ENCODE measurements around the gene BMPR1B.
"Not testable (repeated sequence)": the region's sequence is repeated elsewhere in the genome, so short reads cannot be mapped to it uniquely, and the experiment has no call there.

The BMPR1B gene

DNA sequence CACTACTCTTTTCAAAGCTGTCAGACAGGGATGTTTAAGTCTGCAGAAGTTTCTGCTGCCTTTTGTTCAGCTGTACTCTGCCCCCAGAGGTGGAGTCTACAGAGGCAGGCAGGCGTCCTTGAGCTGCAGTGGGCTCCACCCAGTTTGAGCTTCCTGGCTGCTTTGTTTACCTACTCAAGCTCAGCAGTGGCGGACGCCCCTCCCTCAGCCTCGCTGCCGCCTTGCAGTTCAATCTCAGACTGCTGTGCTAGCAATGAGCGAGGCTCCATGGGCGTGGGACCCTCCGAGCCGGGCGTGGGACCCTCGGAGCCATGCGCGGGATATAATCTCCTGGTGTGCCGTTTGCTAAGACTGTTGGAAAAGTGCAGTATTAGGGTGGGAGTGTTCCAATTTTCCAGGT, 381.7 kb downstream of the BMPR1B start:
- not testable (repeated sequence) for DNase-seq (ENCODE audit: low read depth in 2 of 2)

GRCh38 chr4:95141361-95141760, 383.6 kb downstream of the BMPR1B start:
- DNase-seq (ENCODE audit: low read depth in 2 of 2): no peak

DNA sequence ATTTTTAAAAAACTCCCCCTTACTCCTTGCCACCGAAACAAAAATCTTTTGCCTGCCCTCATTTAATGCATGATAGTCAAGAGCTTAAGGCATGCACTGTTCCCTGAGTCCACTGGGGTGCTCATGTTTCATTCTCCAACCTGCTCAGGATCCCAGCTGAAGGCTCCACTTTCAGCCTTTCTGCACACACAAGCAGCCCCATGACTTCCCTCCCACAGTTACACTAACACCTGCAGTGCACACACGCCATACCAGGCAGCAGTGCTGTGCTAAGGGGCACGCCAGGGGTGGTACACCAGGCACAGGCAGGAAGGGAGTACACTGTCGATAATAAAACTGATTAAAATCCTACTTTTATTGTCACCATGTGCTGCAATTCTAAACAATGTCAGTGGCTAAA, 385.2 kb downstream of the BMPR1B start:
- no peak for DNase-seq (ENCODE audit: low read depth in 2 of 2)

- no peak for DNase-seq (ENCODE audit: low read depth in 2 of 2)
These were observed 393.5 kb downstream of the BMPR1B start for GRCh38 chr4:95151255-95151654.

DNA sequence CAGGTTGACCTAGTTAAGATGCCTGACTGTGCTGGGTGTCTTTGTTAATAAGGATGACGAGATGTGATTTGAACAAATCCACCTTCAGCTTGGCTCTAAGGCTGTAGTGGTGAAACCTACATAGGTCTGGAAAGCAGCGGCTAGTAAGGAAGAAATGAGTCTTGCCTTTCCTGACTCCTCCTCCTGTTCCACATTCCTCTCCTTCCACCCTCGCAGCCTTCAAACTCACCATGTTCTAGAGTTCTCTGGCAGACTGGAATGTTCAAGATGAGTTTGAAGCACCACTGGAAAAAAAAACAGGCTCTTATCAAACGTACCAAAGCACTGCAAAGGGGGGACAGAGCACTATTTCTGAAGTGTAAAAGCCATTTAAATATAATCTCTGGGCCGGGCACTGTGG, 395.4 kb downstream of the BMPR1B start:
- DNase-seq (ENCODE audit: low read depth in 2 of 2): no peak

DNA sequence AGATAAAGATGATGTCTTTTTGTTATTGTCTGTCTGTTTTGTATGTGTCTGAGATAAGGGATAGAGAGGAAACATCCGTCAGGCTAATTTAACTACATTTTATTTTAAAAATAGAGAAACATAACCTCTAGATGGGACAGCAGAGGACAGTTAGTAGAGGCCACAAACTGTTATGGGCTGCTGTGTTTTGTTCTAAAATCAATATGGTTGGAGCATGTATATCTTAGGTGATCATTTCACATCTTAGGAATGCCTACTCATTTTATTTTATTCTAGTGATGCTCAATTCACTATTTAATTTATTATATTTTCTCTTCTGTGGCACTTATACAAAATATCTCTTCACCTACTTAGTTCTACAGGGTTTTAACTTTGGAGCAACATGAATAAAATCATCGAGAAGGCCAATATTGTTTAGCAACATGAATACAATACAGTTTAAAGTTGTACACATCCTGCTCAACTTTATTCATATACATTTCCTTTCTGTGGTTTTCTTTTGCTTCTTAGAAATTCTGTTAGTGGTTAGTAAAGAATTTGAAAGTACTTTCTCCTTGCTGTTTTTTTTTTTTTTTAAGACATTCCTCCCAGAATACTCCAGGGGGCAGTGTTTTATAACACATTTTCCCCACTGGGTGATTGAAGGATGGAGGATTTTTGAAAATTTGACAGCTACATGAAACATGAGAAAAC, 398.1 kb downstream of the BMPR1B start:
- no peak for DNase-seq (ENCODE audit: low read depth in 2 of 2)

- no peak for DNase-seq (ENCODE audit: low read depth in 2 of 2)
These were observed 398.7 kb downstream of the BMPR1B start for GRCh38 chr4:95156452-95156765.

- DNase-seq (ENCODE audit: low read depth in 2 of 2): no peak
These were observed 399.8 kb downstream of the BMPR1B start for GRCh38 chr4:95157596-95157995.

DNA sequence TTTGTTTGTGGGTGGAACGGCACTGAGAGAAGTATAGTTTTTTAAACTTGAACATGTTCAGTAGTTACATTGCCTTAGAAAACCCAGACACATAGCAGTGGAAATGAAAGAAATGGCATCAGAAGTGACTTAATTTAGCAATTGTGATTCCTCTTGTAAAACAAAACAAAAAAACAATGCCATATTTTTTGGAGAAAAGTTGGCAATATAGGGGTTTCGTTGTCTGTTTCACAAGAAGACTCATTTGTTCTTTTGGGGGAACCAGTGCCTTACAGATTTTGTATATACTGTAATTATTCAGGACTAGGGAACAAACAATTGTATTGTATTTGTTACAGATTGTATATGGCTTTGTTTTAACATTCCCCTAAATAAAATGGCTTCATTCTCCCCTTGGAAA, 400.3 kb downstream of the BMPR1B start:
- DNase-seq (ENCODE audit: low read depth in 2 of 2): no peak

DNA sequence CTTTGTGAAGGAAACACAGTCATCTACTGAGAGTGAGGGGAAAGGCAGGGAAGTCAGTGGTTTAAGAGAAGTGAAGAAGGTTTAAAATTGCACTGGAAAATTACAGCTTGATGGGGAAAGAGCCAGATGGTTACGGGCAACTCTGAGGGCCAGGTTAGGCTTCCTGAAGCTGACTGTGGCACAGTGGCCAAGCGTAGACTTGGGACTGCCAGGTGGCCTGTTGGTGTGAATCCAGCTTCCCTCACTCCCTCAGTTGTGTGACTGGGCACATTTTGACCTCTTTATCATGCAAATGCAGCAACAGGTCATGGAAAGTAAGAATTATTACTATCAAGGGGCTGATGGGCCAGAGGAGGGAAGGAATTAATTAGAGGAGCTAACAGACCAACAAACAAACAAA, 400.9 kb downstream of the BMPR1B start:
- DNase-seq (ENCODE audit: low read depth in 2 of 2): no peak

DNA sequence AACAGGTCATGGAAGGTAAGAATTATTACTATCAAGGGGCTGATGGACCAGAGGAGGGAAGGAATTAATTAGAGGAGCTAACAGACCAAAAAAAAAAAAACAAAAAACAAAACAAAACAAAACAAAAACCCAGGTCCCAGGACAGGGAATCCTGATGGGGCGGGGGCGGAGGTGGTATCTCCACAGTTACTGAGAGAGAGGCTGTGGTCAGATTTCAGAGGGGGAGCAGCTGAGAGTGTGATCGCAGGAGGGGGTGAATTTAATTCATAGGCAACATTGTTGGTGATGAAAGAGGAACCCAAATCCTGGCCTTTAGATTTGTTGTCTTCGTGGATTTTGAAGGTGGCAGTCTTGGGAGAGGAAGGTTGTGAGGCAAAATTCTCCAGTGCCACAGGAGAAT, 401.6 kb downstream of the BMPR1B start:
- no peak for DNase-seq (ENCODE audit: low read depth in 2 of 2)

- DNase-seq (ENCODE audit: low read depth in 2 of 2): no peak
These were observed 404.2 kb downstream of the BMPR1B start for GRCh38 chr4:95161781-95162469.

- no peak for DNase-seq (ENCODE audit: low read depth in 2 of 2)
These were observed 405.1 kb downstream of the BMPR1B start for GRCh38 chr4:95162867-95163266.

- no peak for DNase-seq (ENCODE audit: low read depth in 2 of 2)
These were observed 408.3 kb downstream of the BMPR1B start for GRCh38 chr4:95165926-95166524.

- DNase-seq (ENCODE audit: low read depth in 2 of 2): no peak
These were observed 410.1 kb downstream of the BMPR1B start for GRCh38 chr4:95167805-95168204.

DNA sequence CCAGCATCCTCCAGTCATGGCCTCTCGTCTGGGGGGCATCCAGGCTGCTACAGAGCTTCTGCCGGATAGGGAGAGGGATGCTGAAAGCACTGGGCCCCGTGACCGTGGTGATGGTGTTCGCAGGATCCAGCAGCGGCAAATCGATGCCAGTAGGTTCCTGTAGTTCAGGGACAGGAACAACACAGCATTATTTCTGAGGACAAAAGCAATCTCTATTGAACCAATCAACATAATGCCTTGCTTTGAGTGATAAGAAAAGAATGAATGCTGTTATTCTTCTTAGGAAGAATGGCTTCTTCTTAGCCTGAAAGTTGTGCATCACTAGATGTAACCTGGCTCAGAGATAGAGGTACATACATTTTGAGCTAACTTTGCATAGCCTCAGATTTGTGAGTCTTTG, 412.4 kb downstream of the BMPR1B start:
- no peak for DNase-seq (ENCODE audit: low read depth in 2 of 2)

- not testable (repeated sequence) for DNase-seq (ENCODE audit: low read depth in 2 of 2)
These were observed 413.6 kb downstream of the BMPR1B start for GRCh38 chr4:95171377-95171776.

DNA sequence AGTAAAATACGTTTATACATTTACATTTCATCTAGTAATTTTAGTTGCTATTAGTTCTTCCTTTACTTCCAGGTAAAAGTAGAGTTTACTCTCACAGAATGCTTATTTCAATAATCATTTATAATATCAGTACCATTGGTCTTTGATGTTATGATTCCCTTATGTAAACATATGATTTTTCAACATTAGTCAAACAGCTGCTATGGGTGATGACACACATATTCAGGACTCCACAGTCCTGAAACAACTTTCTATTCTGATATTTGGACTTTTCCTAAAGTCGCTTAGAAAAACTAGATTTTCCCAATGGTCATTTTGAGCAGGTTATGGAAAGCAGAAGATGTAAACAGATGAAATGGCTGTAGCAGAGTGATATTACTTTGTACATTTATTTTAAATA, 421.2 kb downstream of the BMPR1B start:
- DNase-seq (ENCODE audit: low read depth in 2 of 2): no peak

DNA sequence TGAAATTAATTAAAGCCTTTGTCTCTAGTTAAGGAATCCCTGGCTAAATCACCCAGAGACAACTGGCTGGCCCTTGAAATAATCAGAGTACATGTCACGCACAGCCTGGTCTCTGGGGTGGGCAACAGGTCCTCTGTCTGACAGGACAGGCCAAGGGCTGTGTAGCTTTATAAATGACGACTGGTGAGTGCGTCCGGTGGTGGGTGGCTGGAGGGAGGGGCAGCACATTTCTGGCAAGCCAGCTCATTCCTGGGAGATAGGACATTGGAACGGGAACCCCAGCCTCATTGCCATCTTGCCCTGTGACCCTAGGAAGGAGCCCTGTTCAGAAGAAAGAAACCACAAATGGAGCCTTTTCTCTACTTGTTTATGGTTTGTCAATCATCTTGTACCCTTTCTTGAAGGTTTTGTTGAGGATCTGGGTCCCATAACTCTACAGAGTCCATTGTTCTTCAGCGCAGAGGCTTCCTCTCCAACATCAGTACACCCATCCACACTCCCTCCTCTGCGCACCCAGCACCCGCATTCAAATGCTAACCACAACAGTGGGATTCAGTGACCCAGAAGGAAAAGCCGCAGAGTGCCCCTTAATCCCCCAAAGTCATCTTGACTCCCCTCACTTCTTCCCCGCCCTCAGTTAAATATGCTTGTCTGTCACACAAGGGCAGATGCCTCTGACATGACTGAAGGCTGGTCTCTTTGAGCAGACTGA, 422.9 kb downstream of the BMPR1B start:
- DNase-seq (ENCODE audit: low read depth in 2 of 2): no peak

DNA sequence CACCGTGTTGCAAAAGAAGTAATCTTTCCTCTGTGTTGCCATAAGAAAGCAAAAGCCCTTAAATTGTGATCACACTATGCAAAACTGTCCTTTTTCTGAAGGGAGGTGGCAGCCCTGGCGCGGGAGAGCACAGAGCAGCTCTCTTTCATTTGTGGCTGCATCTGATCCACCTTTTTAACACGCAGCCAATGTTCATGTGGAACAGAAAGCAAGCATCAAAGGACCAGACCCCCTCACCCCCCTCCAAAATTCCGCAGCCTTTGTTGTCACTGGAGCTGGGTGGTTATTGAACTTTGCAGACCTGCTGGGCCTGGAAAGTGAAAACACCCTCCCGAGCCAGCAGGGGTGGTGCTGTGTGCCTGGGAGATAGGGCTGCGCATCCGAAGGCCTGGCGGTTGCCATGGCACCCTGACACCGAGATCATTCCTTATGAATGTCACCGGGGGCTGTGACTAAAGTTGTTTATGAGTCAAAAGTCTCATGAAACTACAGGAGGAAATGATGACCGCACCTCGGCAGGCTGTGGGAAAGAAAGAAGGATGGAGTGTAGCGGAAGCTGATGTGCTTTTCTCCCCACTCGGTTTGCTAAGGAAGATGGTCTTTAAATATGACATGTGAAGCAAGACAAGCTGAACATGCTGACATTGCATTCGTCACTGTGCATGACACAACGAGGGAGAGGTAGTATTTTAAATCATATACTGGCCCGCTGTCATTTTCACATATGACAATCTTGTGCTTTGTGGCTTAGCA, 423.7 kb downstream of the BMPR1B start:
- no peak for DNase-seq (ENCODE audit: low read depth in 2 of 2)

GRCh38 chr4:95181996-95182306, 424.2 kb downstream of the BMPR1B start:
- no peak for DNase-seq (ENCODE audit: low read depth in 2 of 2)

All from stimulated activated CD8-positive, alpha-beta memory T cell treated with anti-CD3 and anti-CD28 coated beads, Interleukin-15, amount 100 ng/mL, for 4 hours (primary cell).